SK-N-SH (cell line): Measurements from ENCODE around the gene TRAF1.

Experiments used
- CTCF ChIP-seq: fragments of 200-600 bp; sonication (generic); IDR thresholded peaks from 2 replicates; pipeline ENCODE4 v1.6.1; 2017; ENCODE audit warnings: antibody characterized with exemption, mild to moderate bottlenecking, moderate library complexity
- FOSL2 ChIP-seq: IDR thresholded peaks from 2 replicates; pipeline ENCODE4 v1.4.0; 2012; ENCODE audit warnings: low read depth, mild to moderate bottlenecking, moderate library complexity, borderline replicate concordance
- IRF3 ChIP-seq: fragments of 150-350 bp; IDR thresholded peaks from 2 replicates; pipeline ENCODE4 v1.6.1; 2016; ENCODE audit warnings: mild to moderate bottlenecking, low read depth, low read length
- MAX ChIP-seq: IDR thresholded peaks from 2 replicates; pipeline ENCODE4 v1.4.0; 2012; ENCODE audit warnings: low read depth
- PBX3 ChIP-seq: IDR thresholded peaks from 2 replicates; pipeline ENCODE4; 2012
- RCOR1 ChIP-seq: fragments of 150-350 bp; IDR thresholded peaks from 2 replicates; pipeline ENCODE4 v1.6.1; 2017; ENCODE audit warnings: antibody characterized with exemption, low read length
- SIN3A ChIP-seq: IDR thresholded peaks from 2 replicates; pipeline ENCODE4 v1.6.1; 2012; ENCODE audit warnings: low read depth, mild to moderate bottlenecking, low read length, moderate library complexity, borderline replicate concordance
- ZBTB33 ChIP-seq: IDR thresholded peaks from 2 replicates; pipeline ENCODE4 v1.4.0; 2012; ENCODE audit warnings: low read depth, borderline replicate concordance

- TF ChIP-seq CTCF (no peak), MAX (no peak), ZBTB33 (no peak), FOSL2 (no peak), SIN3A (no peak), RCOR1 (no peak), PBX3 (no peak), IRF3 (no peak)
These were observed 34.5 kb downstream of the TRAF1 start for GRCh38 chr9:120891884-120892747.
